GM19372 (cell line): ENCODE results near the gene RPL11.
"Not testable (repeated sequence)": the region's sequence is repeated elsewhere in the genome, so short reads cannot be mapped to it uniquely, and the experiment has no call there.

Experiments used
- ATAC-seq: cut with Tn5 transposase; IDR thresholded peaks from one replicate; pipeline ENCODE4 v1.9.1; 2021; ENCODE audit warnings: mild to moderate bottlenecking, low read depth, moderate library complexity; ENCODE audit not compliant: unreplicated experiment

RPL11 gene

GRCh38 chr1:23726686-23727085 is 35.1 kb downstream of the RPL11 start:
- ATAC-seq, result no peak

GRCh38 chr1:23727362-23727811 is 35.8 kb downstream of the RPL11 start:
- ATAC-seq, result no peak

GRCh38 chr1:23732363-23733224 is 41.0 kb downstream of the RPL11 start:
- ATAC-seq, result no peak

- ATAC-seq, result not testable (repeated sequence)
These were observed 41.7 kb downstream of the RPL11 start for GRCh38 chr1:23733281-23733680.

DNA sequence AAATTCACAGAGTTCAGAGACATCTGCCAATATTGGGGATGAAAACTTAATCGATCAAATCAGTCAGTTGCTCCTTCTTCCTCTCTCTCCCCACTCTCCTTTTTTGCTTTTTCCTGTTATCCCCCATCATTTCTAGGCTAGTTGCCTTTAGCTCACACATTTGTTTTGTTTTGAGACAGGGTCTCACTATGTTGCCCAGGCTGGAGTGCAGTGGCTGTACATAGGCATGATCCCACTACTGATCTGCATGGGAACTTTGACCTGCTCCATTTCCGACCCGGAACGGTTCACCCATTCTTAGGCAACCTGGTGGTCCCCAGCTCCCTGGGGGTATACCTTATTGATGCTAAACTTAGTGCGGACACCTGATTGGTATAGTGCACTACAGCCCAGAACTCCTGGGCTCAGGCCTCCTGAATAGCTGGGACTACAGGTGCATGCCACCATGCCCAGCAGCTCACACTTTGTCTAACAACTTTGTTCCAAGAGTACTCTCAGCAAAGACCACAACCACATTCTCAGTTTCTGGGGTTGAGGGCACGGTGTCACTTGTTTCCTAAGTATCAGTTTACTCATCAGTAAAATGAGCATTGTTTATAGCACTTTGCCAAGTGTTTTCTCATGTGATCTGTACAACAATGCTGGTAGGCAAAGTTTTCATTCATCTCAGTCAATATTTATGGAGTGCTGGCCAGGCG is 45.0 kb downstream of the RPL11 start:
- ATAC-seq, result no peak

- ATAC-seq, result no peak
These were observed 50.0 kb downstream of the RPL11 start for GRCh38 chr1:23741609-23742008.

GRCh38 chr1:23742670-23743286 is 51.2 kb downstream of the RPL11 start:
- ATAC-seq, result peak; percentile 36

DNA sequence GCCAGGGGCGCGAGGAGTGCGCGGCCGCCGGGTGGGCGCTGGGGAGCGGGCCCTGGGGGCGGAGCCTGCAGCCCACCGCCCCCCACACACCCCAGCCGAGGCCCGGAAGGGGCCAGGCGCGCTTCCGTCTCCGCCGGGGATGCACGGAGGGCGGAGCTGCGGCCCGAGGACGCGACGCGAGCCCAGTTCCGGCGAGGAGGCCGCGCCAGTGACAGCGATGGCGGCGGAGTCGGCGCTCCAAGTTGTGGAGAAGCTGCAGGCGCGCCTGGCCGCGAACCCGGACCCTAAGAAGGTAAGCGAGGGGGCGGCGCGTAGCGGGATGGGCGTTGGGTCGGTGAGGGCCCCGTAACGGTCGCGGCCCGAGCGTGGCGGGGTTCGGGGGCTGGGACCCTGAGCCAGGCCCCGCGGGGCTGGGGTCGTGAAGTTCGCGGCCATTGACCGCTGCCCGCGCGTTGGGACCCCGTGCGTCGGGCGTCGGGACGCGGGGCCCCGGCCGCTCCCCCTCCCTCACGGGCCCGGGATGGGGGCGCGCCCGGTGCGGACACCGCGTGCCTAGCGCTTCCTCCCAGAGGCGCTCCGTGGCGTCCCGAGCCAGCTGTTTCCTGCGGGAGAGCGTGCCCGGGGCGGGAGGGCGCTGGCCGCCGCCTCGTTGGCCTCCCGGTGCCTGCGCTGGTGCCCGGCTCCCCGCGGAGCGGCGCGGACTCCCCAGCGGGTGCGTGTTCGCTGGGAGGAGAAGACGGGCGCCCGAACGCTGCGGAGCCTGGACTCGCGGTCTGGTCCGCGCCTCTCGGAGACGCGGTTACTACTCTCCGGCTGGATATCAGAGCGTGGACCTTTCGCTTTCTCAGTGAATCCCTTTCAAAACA is 51.9 kb downstream of the RPL11 start, which contains the start of gene ELOA:
Gene ELOA, plus strand, starts transcription at position 185 of the 866 bp plus-strand sequence. Its CDS starts 33 bp downstream, at position 218.
- peak; percentile 60 for ATAC-seq

- ATAC-seq, result no peak
These were observed 53.9 kb downstream of the RPL11 start for GRCh38 chr1:23745515-23745914.
